OCI-LY7 (cell line): ENCODE results near the gene FEV.

Experiments used
- EZH2phosphoT487 ChIP-seq: fragments of 200-600 bp; sonication (generic); IDR thresholded peaks from 2 replicates; pipeline ENCODE4 v1.6.1; 2018; ENCODE audit warnings: low read depth, borderline replicate concordance, mild to moderate bottlenecking, mixed run types, antibody characterized with exemption, low read length, moderate library complexity, mixed read lengths
- TF ChIP-seq, protein P1 (sequence below): fragments of 200-600 bp; sonication (generic); conservative IDR thresholded peaks from 2 replicates; pipeline ENCODE4 v1.5.1; 2014; ENCODE audit warnings: mild to moderate bottlenecking, antibody characterized with exemption, low read length, moderate library complexity, mixed read lengths

GRCh38 chr2:218998414-218999002 lies 13.5 kb upstream of the FEV start:
- TF ChIP-seq, protein P1, sequence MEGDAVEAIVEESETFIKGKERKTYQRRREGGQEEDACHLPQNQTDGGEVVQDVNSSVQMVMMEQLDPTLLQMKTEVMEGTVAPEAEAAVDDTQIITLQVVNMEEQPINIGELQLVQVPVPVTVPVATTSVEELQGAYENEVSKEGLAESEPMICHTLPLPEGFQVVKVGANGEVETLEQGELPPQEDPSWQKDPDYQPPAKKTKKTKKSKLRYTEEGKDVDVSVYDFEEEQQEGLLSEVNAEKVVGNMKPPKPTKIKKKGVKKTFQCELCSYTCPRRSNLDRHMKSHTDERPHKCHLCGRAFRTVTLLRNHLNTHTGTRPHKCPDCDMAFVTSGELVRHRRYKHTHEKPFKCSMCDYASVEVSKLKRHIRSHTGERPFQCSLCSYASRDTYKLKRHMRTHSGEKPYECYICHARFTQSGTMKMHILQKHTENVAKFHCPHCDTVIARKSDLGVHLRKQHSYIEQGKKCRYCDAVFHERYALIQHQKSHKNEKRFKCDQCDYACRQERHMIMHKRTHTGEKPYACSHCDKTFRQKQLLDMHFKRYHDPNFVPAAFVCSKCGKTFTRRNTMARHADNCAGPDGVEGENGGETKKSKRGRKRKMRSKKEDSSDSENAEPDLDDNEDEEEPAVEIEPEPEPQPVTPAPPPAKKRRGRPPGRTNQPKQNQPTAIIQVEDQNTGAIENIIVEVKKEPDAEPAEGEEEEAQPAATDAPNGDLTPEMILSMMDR, result no peak
- TF ChIP-seq EZH2phosphoT487, result no peak
